Ovary (tissue), 3 donors: ENCODE data around the gene SMG6.

Experiments
- POLR2A ChIP-seq: fragments of 450-650 bp; IDR thresholded peaks from one replicate; pipeline ENCODE4 v1.6.1; 2017; ENCODE audit warnings: antibody characterized with exemption, mild to moderate bottlenecking, moderate library complexity
- TF ChIP-seq, protein P1 (sequence below), 3 donors: fragments of 450-650 bp in 2 of 3; fragments of 200-600 bp in 1 of 3; IDR thresholded peaks; one replicate each; pipeline versions ENCODE4 v1.5.1 to v1.8.0; 2016 to 2022; ENCODE audit warnings: antibody characterized with exemption in 3 of 3, mild to moderate bottlenecking in 1 of 3
- donor health status: DM: no; HTN: no; CAD: no.

DNA sequence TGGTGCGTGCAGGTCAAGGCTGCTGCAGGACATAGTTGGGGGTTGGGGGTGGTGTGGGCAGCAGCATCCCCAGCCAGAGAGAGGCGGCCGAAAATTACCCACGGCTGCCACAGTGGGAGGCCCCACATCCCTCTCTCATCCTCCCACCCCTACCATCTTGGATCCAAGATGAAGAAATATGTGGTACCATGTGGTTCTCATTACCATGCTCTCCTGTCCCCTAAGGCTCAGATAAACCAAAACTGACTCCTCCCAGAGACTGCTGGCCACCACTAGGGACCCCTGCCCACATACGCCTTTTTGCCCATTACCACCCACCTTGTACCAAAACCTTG lies 128.3 kb downstream of the SMG6 start:
- TF ChIP-seq, protein P1, sequence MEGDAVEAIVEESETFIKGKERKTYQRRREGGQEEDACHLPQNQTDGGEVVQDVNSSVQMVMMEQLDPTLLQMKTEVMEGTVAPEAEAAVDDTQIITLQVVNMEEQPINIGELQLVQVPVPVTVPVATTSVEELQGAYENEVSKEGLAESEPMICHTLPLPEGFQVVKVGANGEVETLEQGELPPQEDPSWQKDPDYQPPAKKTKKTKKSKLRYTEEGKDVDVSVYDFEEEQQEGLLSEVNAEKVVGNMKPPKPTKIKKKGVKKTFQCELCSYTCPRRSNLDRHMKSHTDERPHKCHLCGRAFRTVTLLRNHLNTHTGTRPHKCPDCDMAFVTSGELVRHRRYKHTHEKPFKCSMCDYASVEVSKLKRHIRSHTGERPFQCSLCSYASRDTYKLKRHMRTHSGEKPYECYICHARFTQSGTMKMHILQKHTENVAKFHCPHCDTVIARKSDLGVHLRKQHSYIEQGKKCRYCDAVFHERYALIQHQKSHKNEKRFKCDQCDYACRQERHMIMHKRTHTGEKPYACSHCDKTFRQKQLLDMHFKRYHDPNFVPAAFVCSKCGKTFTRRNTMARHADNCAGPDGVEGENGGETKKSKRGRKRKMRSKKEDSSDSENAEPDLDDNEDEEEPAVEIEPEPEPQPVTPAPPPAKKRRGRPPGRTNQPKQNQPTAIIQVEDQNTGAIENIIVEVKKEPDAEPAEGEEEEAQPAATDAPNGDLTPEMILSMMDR (IDR thresholded peaks at IDR 0.05), result no peak
- TF ChIP-seq POLR2A, result no peak
